Kidney epithelial cell (primary cell): Measurements from ENCODE around the gene ITGB1BP2. TPM values are rescaled to one million over a fixed set of nuclear protein-coding genes. Genes with fewer than 3 reads are reported as not detected.
A peak's percentile ranks its signal among the peaks of the same experiment; 100 is the strongest.
"Not testable (repeated sequence)": the region's sequence is repeated elsewhere in the genome, so short reads cannot be mapped to it uniquely, and the experiment has no call there.

Source experiments
- DNase-seq: peaks from one replicate; pipeline ENCODE4 v3.0.0-alpha.2; 2010; ENCODE audit warnings: low read depth
- H3K27me3 ChIP-seq: 2 replicates; pipeline ENCODE4 v1.6.0; 2011; ENCODE audit warnings: low read length; ENCODE audit not compliant: control insufficient read depth, insufficient read depth
- H3K36me3 ChIP-seq: 2 replicates; pipeline ENCODE4 v1.5.1; 2011; ENCODE audit warnings: low read length; ENCODE audit not compliant: control insufficient read depth, insufficient read depth
- H3K4me3 ChIP-seq: 2 replicates; pipeline ENCODE4 v1.5.1; 2011; ENCODE audit warnings: low read depth, mild to moderate bottlenecking, control low read depth, low read length
- CTCF ChIP-seq: IDR thresholded peaks from 2 replicates; pipeline ENCODE4 v1.5.1; 2011; ENCODE audit warnings: mild to moderate bottlenecking, moderate library complexity, low read length, control low read depth, inconsistent platforms; ENCODE audit not compliant: insufficient read depth, poor library complexity, severe bottlenecking
- total RNA-seq: library from RNA; depleted of rRNA; stranded (reverse); fragments of >200 nt; gene quantifications from 2 replicates; pipeline ENCODE4 v1.2.3, GENCODE V29; 2015

ITGB1BP2 gene
- total RNA-seq, 1 donor from 2014 or later: 1.1 TPM

- Histone ChIP-seq H3K36me3 (no peaks in the 10 kb centered on the region), H3K27me3 (no peaks in the 10 kb centered on the region), H3K4me3 (peak overlapping the region; percentile 83)
- DNase-seq: no peak
- TF ChIP-seq CTCF: no peak
These were observed 15.6 kb upstream of the ITGB1BP2 start for GRCh38 chrX:71285929-71286328.

DNA sequence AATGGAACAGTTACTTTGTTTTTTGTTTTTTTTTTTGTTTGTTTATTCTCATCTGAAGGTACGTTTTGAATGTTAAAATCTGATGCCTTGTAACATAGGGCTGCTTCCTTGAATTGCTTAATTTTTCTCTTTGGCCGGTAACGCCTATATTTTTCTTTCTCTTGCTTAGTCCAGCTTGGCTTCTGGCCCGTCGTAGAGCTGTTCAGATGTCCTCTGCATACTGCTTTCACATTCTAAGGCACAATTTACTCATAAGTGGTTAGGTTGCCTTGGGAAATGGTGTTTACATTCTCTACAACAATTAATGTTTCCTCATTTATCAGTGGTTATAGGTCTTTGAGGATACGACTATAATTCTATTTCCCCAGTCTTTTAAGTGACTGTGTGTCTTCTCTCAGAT, 10.2 kb upstream of the ITGB1BP2 start:
- no peaks in the 10 kb centered on the region for H3K27me3 ChIP-seq
- DNase-seq: no peak
- no peak for TF ChIP-seq CTCF
- H3K4me3 ChIP-seq: no peak overlapping the region
- H3K36me3 ChIP-seq: no peaks in the 10 kb centered on the region

DNA sequence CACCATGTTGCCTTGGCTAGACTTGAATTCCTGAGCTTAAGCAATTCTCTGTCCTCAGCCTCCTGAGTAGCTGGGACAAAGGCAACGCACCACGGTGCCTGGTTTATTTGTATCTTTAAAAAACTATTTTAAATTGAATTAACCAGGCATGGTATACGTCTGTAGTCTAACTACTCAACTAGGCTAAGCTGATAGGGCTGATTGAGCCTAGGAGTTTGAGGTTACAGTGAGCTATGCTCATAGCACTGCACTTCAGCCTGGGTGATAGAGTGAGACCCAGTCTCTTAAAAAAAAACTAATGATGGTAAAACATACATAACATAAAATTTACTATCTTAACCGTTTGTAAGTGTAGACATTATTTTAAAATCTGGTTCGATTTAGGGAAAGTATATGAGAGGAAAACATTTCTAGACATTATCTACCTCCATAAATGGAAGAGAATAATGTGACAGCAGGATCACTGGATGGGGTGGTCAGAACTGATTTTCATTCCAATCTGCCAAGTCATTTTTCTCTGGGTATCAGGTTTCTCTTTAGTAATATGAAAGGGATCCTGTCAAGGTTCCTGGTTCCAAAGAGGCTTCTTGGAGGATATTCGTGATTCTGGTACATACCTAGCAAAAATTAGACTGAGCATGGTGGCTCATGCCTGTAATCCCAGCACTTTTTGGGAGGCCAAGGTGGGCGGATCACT, 8.7 kb upstream of the ITGB1BP2 start:
- Histone ChIP-seq H3K4me3 (no peak overlapping the region), H3K27me3 (no peaks in the 10 kb centered on the region), H3K36me3 (no peaks in the 10 kb centered on the region)
- no peak for TF ChIP-seq CTCF
- no peak for DNase-seq

GRCh38 chrX:71296806-71297205, 4.7 kb upstream of the ITGB1BP2 start:
- peaks cover 1% of the 10 kb centered on the region for H3K36me3 ChIP-seq
- no peak for DNase-seq

GRCh38 chrX:71298119-71298518, 3.4 kb upstream of the ITGB1BP2 start:
- H3K27me3 ChIP-seq: no peaks in the 10 kb centered on the region
- peaks cover 1% of the 10 kb centered on the region for H3K36me3 ChIP-seq
- no peak for TF ChIP-seq CTCF
- no peak overlapping the region for H3K4me3 ChIP-seq
- DNase-seq: no peak

More at GRCh38 chrX:71296806-71297205, 4.7 kb upstream of the ITGB1BP2 start:
- Histone ChIP-seq H3K27me3 (no peaks in the 10 kb centered on the region), H3K4me3 (no peak overlapping the region)
- TF ChIP-seq CTCF: no peak

DNA sequence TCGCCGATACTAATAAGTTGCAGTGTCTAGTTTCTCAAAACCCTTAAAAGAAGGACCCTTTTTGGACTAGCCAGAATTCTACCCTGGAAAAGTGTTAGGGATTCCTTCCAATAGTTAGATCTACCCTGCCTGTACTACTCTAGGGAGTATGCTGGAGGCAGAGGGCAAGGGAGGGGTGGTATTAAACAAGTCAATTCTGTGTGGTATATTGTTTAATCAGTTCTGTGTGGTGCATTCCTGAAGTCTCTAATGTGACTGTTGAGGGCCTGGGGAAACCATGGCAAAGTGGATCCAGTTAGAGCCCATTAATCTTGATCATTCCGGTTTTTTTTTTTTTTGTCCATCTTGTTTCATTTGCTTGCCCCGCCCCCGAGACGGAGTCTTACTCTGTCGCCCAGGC, 1.5 kb upstream of the ITGB1BP2 start:
- H3K27me3 ChIP-seq, H3K4me3 ChIP-seq, H3K36me3 ChIP-seq, DNase-seq: not testable (repeated sequence)

GRCh38 chrX:71300495-71300894, 1.1 kb upstream of the ITGB1BP2 start:
- not testable (repeated sequence) for H3K36me3 ChIP-seq, DNase-seq, H3K4me3 ChIP-seq, H3K27me3 ChIP-seq
